ENCODE measurements around the gene VEZT.

The VEZT gene

GRCh38 chr12:95217377-95218149 lies at the start of gene VEZT, which contains the start of gene FGD6:
Gene VEZT, plus strand, starts transcription at chr12:95217807. Its CDS starts 44 bp downstream, at chr12:95217851.
Gene FGD6, minus strand, starts transcription at chr12:95217467. Its CDS starts 227 bp downstream, at chr12:95217240.
- peaks cover 1% of the 10 kb centered on the region for H3K4me1 ChIP-seq (ENCODE audit: control insufficient read depth, insufficient read depth, low read length)
- DNase-seq (ENCODE audit: low read depth, low spot score) = peak; percentile 97
- H3K9me3 ChIP-seq (ENCODE audit: control insufficient read depth, insufficient read depth, low read length) = no peaks in the 10 kb centered on the region
- WGBS (ENCODE audit: insufficient coverage, insufficient read length) = no CpG with 5 or more reads among the region's 75 CpGs
- no peaks in the 10 kb centered on the region for H3K36me3 ChIP-seq (ENCODE audit: control insufficient read depth, insufficient read depth, low read length)
- peak within 1 kb of the TSS; percentile 91 for H3K4me3 ChIP-seq (ENCODE audit: low read length)
- no peaks in the 10 kb centered on the region for H3K27me3 ChIP-seq (ENCODE audit: control insufficient read depth, insufficient read depth, low read length)
- H3K27ac ChIP-seq (ENCODE audit: low read length) = no peak within 1 kb of the TSS

DNA sequence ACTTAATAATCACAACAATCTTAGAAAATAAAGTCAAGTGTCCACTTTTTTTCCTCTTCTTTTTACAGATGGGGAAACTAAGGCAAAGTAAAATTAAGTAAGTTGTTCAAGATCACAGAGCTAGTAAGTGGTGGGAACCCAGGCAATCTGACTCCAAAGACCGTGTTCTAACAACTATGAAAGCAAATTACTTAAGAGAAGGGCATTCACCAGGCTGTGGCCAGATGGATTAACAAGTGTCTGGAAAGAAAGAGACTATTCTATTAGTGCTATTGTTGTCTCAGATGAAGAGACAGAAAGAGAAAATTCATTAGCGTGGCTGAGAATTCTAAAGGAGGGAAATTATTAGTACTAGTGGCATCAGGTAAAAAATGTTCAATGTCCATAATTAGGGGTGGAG lies 48.9 kb upstream of the VEZT start:
- Histone ChIP-seq H3K27me3 (ENCODE audit: control insufficient read depth, insufficient read depth, low read length) (no peaks in the 10 kb centered on the region), H3K4me3 (ENCODE audit: low read length) (no peak overlapping the region), H3K36me3 (ENCODE audit: control insufficient read depth, insufficient read depth, low read length) (no peaks in the 10 kb centered on the region), H3K9me3 (ENCODE audit: control insufficient read depth, insufficient read depth, low read length) (no peaks in the 10 kb centered on the region), H3K4me1 (ENCODE audit: control insufficient read depth, insufficient read depth, low read length) (no peaks in the 10 kb centered on the region), H3K27ac (ENCODE audit: low read length) (no peak overlapping the region)
- DNase-seq (ENCODE audit: low read depth, low spot score) = no peak
- WGBS (ENCODE audit: insufficient coverage, insufficient read length) = no CpG with 5 or more reads among the region's 2 CpGs

- Histone ChIP-seq H3K4me3 (ENCODE audit: low read length) (no peak overlapping the region), H3K27me3 (ENCODE audit: control insufficient read depth, insufficient read depth, low read length) (no peaks in the 10 kb centered on the region), H3K36me3 (ENCODE audit: control insufficient read depth, insufficient read depth, low read length) (no peaks in the 10 kb centered on the region), H3K9me3 (ENCODE audit: control insufficient read depth, insufficient read depth, low read length) (no peaks in the 10 kb centered on the region), H3K27ac (ENCODE audit: low read length) (no peak overlapping the region), H3K4me1 (ENCODE audit: control insufficient read depth, insufficient read depth, low read length) (no peaks in the 10 kb centered on the region)
- WGBS (ENCODE audit: insufficient coverage, insufficient read length) = no CpG with 5 or more reads among the region's 4 CpGs
- DNase-seq (ENCODE audit: low read depth, low spot score) = no peak
These were observed 48.2 kb upstream of the VEZT start for GRCh38 chr12:95169368-95169767.

- Histone ChIP-seq H3K4me3 (ENCODE audit: low read length) (no peak overlapping the region), H3K27ac (ENCODE audit: low read length) (no peak overlapping the region), H3K9me3 (ENCODE audit: control insufficient read depth, insufficient read depth, low read length) (no peaks in the 10 kb centered on the region), H3K36me3 (ENCODE audit: control insufficient read depth, insufficient read depth, low read length) (no peaks in the 10 kb centered on the region), H3K27me3 (ENCODE audit: control insufficient read depth, insufficient read depth, low read length) (no peaks in the 10 kb centered on the region), H3K4me1 (ENCODE audit: control insufficient read depth, insufficient read depth, low read length) (no peaks in the 10 kb centered on the region)
- WGBS (ENCODE audit: insufficient coverage, insufficient read length) = no CpG with 5 or more reads among the region's 8 CpGs
- DNase-seq (ENCODE audit: low read depth, low spot score) = no peak
These were observed 44.0 kb upstream of the VEZT start for GRCh38 chr12:95173392-95174251.

GRCh38 chr12:95177201-95177768 lies 40.3 kb upstream of the VEZT start:
- no peaks in the 10 kb centered on the region for H3K9me3 ChIP-seq (ENCODE audit: control insufficient read depth, insufficient read depth, low read length)
- no peak overlapping the region for H3K4me3 ChIP-seq (ENCODE audit: low read length)
- no peak overlapping the region for H3K27ac ChIP-seq (ENCODE audit: low read length)
- H3K27me3 ChIP-seq (ENCODE audit: control insufficient read depth, insufficient read depth, low read length) = no peaks in the 10 kb centered on the region
- no peak for DNase-seq (ENCODE audit: low read depth, low spot score)
- no peaks in the 10 kb centered on the region for H3K36me3 ChIP-seq (ENCODE audit: control insufficient read depth, insufficient read depth, low read length)
- H3K4me1 ChIP-seq (ENCODE audit: control insufficient read depth, insufficient read depth, low read length) = no peaks in the 10 kb centered on the region
- WGBS (ENCODE audit: insufficient coverage, insufficient read length) = no CpG with 5 or more reads among the region's 2 CpGs

DNA sequence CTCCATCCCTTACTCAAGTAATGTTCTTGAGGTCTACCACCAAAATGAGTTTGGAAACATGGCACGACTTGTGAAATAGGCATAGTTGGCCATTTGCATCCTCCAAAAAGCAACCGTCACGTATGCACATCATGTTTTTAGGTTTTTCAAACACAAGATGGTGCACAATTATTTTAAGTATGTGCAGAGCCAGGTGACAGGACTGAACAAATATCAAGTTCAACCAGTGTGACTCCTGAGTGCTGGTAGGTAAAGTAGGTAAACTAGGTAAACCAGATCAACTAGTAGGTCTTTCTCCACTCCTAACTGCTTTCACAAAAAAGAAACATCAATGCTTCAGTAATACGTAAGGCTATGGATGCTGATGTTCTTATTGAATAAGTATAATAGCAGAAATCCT lies 39.5 kb upstream of the VEZT start:
- Histone ChIP-seq H3K27ac (ENCODE audit: low read length) (no peak overlapping the region), H3K27me3 (ENCODE audit: control insufficient read depth, insufficient read depth, low read length) (no peaks in the 10 kb centered on the region), H3K4me1 (ENCODE audit: control insufficient read depth, insufficient read depth, low read length) (no peaks in the 10 kb centered on the region), H3K4me3 (ENCODE audit: low read length) (no peak overlapping the region), H3K36me3 (ENCODE audit: control insufficient read depth, insufficient read depth, low read length) (no peaks in the 10 kb centered on the region), H3K9me3 (ENCODE audit: control insufficient read depth, insufficient read depth, low read length) (no peaks in the 10 kb centered on the region)
- no peak for DNase-seq (ENCODE audit: low read depth, low spot score)
- no CpG with 5 or more reads among the region's 4 CpGs for WGBS (ENCODE audit: insufficient coverage, insufficient read length)

- no peak overlapping the region for H3K27ac ChIP-seq (ENCODE audit: low read length)
- no CpG with 5 or more reads among the region's 5 CpGs for WGBS (ENCODE audit: insufficient coverage, insufficient read length)
- no peaks in the 10 kb centered on the region for H3K27me3 ChIP-seq (ENCODE audit: control insufficient read depth, insufficient read depth, low read length)
- H3K4me1 ChIP-seq (ENCODE audit: control insufficient read depth, insufficient read depth, low read length) = no peaks in the 10 kb centered on the region
- no peak overlapping the region for H3K4me3 ChIP-seq (ENCODE audit: low read length)
- no peak for DNase-seq (ENCODE audit: low read depth, low spot score)
- H3K36me3 ChIP-seq (ENCODE audit: control insufficient read depth, insufficient read depth, low read length) = no peaks in the 10 kb centered on the region
- H3K9me3 ChIP-seq (ENCODE audit: control insufficient read depth, insufficient read depth, low read length) = no peaks in the 10 kb centered on the region
These were observed 38.6 kb upstream of the VEZT start for GRCh38 chr12:95179011-95179410.

- no peaks in the 10 kb centered on the region for H3K4me1 ChIP-seq (ENCODE audit: control insufficient read depth, insufficient read depth, low read length)
- H3K36me3 ChIP-seq (ENCODE audit: control insufficient read depth, insufficient read depth, low read length) = no peaks in the 10 kb centered on the region
- H3K27ac ChIP-seq (ENCODE audit: low read length) = no peak overlapping the region
- no peak overlapping the region for H3K4me3 ChIP-seq (ENCODE audit: low read length)
- no peak for DNase-seq (ENCODE audit: low read depth, low spot score)
- no peaks in the 10 kb centered on the region for H3K27me3 ChIP-seq (ENCODE audit: control insufficient read depth, insufficient read depth, low read length)
- H3K9me3 ChIP-seq (ENCODE audit: control insufficient read depth, insufficient read depth, low read length) = no peaks in the 10 kb centered on the region
- no CpG with 5 or more reads among the region's 2 CpGs for WGBS (ENCODE audit: insufficient coverage, insufficient read length)
These were observed 36.5 kb upstream of the VEZT start for GRCh38 chr12:95181103-95181502.

GRCh38 chr12:95182868-95183415 lies 34.7 kb upstream of the VEZT start:
- no peaks in the 10 kb centered on the region for H3K36me3 ChIP-seq (ENCODE audit: control insufficient read depth, insufficient read depth, low read length)
- no peaks in the 10 kb centered on the region for H3K4me1 ChIP-seq (ENCODE audit: control insufficient read depth, insufficient read depth, low read length)
- no peaks in the 10 kb centered on the region for H3K9me3 ChIP-seq (ENCODE audit: control insufficient read depth, insufficient read depth, low read length)
- no peak overlapping the region for H3K4me3 ChIP-seq (ENCODE audit: low read length)
- DNase-seq (ENCODE audit: low read depth, low spot score) = no peak
- no peaks in the 10 kb centered on the region for H3K27me3 ChIP-seq (ENCODE audit: control insufficient read depth, insufficient read depth, low read length)
- no CpG with 5 or more reads among the region's 5 CpGs for WGBS (ENCODE audit: insufficient coverage, insufficient read length)
- no peak overlapping the region for H3K27ac ChIP-seq (ENCODE audit: low read length)

DNA sequence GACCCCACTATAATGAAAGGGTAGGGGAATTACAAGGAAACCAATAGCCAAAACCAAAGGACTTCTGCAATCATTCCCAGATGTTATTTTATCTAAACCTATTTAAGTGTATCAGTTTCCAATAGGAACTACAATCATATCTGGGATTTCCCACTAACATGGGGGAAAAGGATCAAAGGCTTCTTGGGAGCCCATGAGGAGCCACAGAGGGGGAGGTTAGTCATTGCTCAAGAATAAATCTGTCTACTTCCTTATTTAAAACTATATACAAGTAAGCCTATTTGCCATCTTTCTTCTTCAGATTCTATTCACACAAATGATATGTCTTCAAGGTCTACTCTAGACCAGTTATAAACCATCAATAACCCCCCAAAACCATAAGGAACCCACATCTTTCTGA lies 33.5 kb upstream of the VEZT start:
- no peaks in the 10 kb centered on the region for H3K36me3 ChIP-seq (ENCODE audit: control insufficient read depth, insufficient read depth, low read length)
- no peaks in the 10 kb centered on the region for H3K27me3 ChIP-seq (ENCODE audit: control insufficient read depth, insufficient read depth, low read length)
- no peak for DNase-seq (ENCODE audit: low read depth, low spot score)
- no peaks in the 10 kb centered on the region for H3K9me3 ChIP-seq (ENCODE audit: control insufficient read depth, insufficient read depth, low read length)
- H3K4me1 ChIP-seq (ENCODE audit: control insufficient read depth, insufficient read depth, low read length) = no peaks in the 10 kb centered on the region
- H3K27ac ChIP-seq (ENCODE audit: low read length) = no peak overlapping the region
- H3K4me3 ChIP-seq (ENCODE audit: low read length) = no peak overlapping the region

Measured in iPS DF 6.9 (cell line).